ENCODE results near the gene UBE2B. TPM values are rescaled to one million over a fixed set of nuclear protein-coding genes. Genes with fewer than 3 reads are reported as not detected.

The UBE2B gene
- total RNA-seq, 1 experiment from 2014 or later, result 91.9 TPM

- TF ChIP-seq TCF7L2 (IDR thresholded peaks at IDR 0.05; ENCODE audit: borderline replicate concordance, extremely low read depth, insufficient read depth, insufficient read length), result no peak
- no peak for TF ChIP-seq SRF (IDR thresholded peaks at IDR 0.05; ENCODE audit: low read depth)
- no peak for TF ChIP-seq EZH2 (IDR thresholded peaks at IDR 0.05)
- TF ChIP-seq FOSL1 (IDR thresholded peaks at IDR 0.05; ENCODE audit: low read depth), result no peak
- no peak for TF ChIP-seq EGR1 (IDR thresholded peaks at IDR 0.05; ENCODE audit: low read depth)
- no peak for TF ChIP-seq JUND (IDR thresholded peaks at IDR 0.05)
- TF ChIP-seq CEBPB (IDR thresholded peaks at IDR 0.05; ENCODE audit: low read depth), result no peak
Measured at GRCh38 chr5:134436523-134437339, 65.4 kb downstream of the UBE2B start (continued).

- ATAC-seq (no peak), DNase-seq (ENCODE audit: low read depth, low spot score) (no peak)
- POLR2A ChIA-PET, result no interaction called here
- Histone ChIP-seq H3K27me3 (ENCODE audit: insufficient read depth, low read length) (no peaks in the 10 kb centered on the region), H3K27ac (ENCODE audit: low read depth, low read length) (no peak overlapping the region), H3K4me3 (replicated peaks in 1 of 2; ENCODE audit: low read depth in 1 of 2, low read length in 2 of 2) (no peak overlapping the region), H3K4me2 (ENCODE audit: low read length) (no peak overlapping the region), H3K4me1 (ENCODE audit: control insufficient read depth in 1 of 2, insufficient read depth in 2 of 2, low read length in 2 of 2) (peaks cover 5 to 32% of the 10 kb centered on the region in 2 experiments; a peak in 3 of 4 replicates), H3K79me2 (ENCODE audit: insufficient read depth, low read length) (no peaks in the 10 kb centered on the region), H3K9me2 (ENCODE audit: insufficient read depth) (no peaks in the 10 kb centered on the region), H4K20me1 (ENCODE audit: insufficient read depth) (no peaks in the 10 kb centered on the region), H3K9ac (ENCODE audit: low read length) (no peak overlapping the region), H3K36me3 (ENCODE audit: control insufficient read depth in 1 of 2, insufficient read depth in 2 of 2, low read length in 2 of 2) (no peaks in the 10 kb centered on the region), H3K9me3 (ENCODE audit: control insufficient read depth in 1 of 2, insufficient read depth in 1 of 2, low read depth in 1 of 2, low read length in 2 of 2) (no peaks in the 10 kb centered on the region), H2AFZ (ENCODE audit: low read depth, low read length, poor library complexity, severe bottlenecking) (no peak overlapping the region)
- CTCF ChIA-PET, result no interaction called here
- intact Hi-C loops (cut with micrococcal nuclease), result no loop called here
- no TSS peak for BruUV-seq (replicated peaks)
- RAD21 ChIA-PET (ENCODE audit: low non-redundant PET in 1 of 2, low total read pairs in 2 of 2, uncharacterized antibody in 2 of 2, unreplicated experiment in 2 of 2), result no interaction called here
- no peak for TF ChIP-seq ZFX (IDR thresholded peaks at IDR 0.05)
- TF ChIP-seq FOSL1 (IDR thresholded peaks at IDR 0.05; ENCODE audit: low read depth), result no peak
- no peak for TF ChIP-seq ZNF274 (IDR thresholded peaks at IDR 0.05; ENCODE audit: low read depth, low read length)
- no peak for TF ChIP-seq CTCF (IDR thresholded peaks at IDR 0.05 in 2 of 3, conservative IDR thresholded peaks at IDR 0.05 in 1 of 3; ENCODE audit: borderline replicate concordance in 1 of 3, insufficient read depth in 1 of 3, low read depth in 2 of 3, low read length in 2 of 3)
- TF ChIP-seq SRF (IDR thresholded peaks at IDR 0.05; ENCODE audit: low read depth), result no peak
- TF ChIP-seq JUND (IDR thresholded peaks at IDR 0.05), result no peak
- TF ChIP-seq SIN3A (IDR thresholded peaks at IDR 0.05; ENCODE audit: low read depth), result no peak
- no peak for TF ChIP-seq ZBTB33 (IDR thresholded peaks at IDR 0.05; ENCODE audit: extremely low read depth, insufficient replicate concordance, low read length)
- TF ChIP-seq, protein P1, sequence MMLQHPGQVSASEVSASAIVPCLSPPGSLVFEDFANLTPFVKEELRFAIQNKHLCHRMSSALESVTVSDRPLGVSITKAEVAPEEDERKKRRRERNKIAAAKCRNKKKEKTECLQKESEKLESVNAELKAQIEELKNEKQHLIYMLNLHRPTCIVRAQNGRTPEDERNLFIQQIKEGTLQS (IDR thresholded peaks at IDR 0.05), result no peak
- no peak for TF ChIP-seq EGR1 (IDR thresholded peaks at IDR 0.05; ENCODE audit: low read depth)
- no peak for TF ChIP-seq YY1 (IDR thresholded peaks at IDR 0.05; ENCODE audit: extremely low read depth, insufficient replicate concordance, low read depth, low read length)
Measured at GRCh38 chr5:134437340-134437846, 66.0 kb downstream of the UBE2B start.
